ENCODE measurements around the gene FAM193A.
A peak's percentile ranks its signal among the peaks of the same experiment; 100 is the strongest.
"Not testable (repeated sequence)": the region's sequence is repeated elsewhere in the genome, so short reads cannot be mapped to it uniquely, and the experiment has no call there.

FAM193A gene

GRCh38 chr4:2660596-2661211 lies 124.3 kb downstream of the FAM193A start:
- peaks cover 6% of the 10 kb centered on the region for H3K4me1 ChIP-seq
- H3K36me3 ChIP-seq = peaks cover 94% of the 10 kb centered on the region
- H3K9ac ChIP-seq = no peak overlapping the region
- TF ChIP-seq Cebpa-rat (IDR thresholded peaks at IDR 0.05) = no peak
- H3K27me3 ChIP-seq = no peaks in the 10 kb centered on the region
- H3K27ac ChIP-seq = no peak overlapping the region
- H3K4me2 ChIP-seq = no peak overlapping the region
- no peaks in the 10 kb centered on the region for H3K9me3 ChIP-seq
- peaks cover 9% of the 10 kb centered on the region; the same call in 1 of the 2 replicates for H4K20me1 ChIP-seq
- H3K4me3 ChIP-seq = no peak overlapping the region

- H3K9ac ChIP-seq = no peak overlapping the region
- H3K36me3 ChIP-seq = peaks cover 78% of the 10 kb centered on the region
- no peaks in the 10 kb centered on the region for H3K9me3 ChIP-seq
- peaks cover 16% of the 10 kb centered on the region for H3K4me1 ChIP-seq
- no peak overlapping the region for H3K4me3 ChIP-seq
- no peak for TF ChIP-seq Cebpa-rat (IDR thresholded peaks at IDR 0.05)
- H3K27me3 ChIP-seq = no peaks in the 10 kb centered on the region
- no peak overlapping the region for H3K27ac ChIP-seq
- H4K20me1 ChIP-seq = peaks cover 9% of the 10 kb centered on the region; the same call in 1 of the 2 replicates
- no peak overlapping the region for H3K4me2 ChIP-seq
These were observed 126.2 kb downstream of the FAM193A start for GRCh38 chr4:2662598-2662997.

GRCh38 chr4:2663275-2663674 lies 126.8 kb downstream of the FAM193A start:
- H4K20me1 ChIP-seq = peaks cover 9% of the 10 kb centered on the region; the same call in 1 of the 2 replicates
- H3K36me3 ChIP-seq = peaks cover 72% of the 10 kb centered on the region
- no peak overlapping the region for H3K9ac ChIP-seq
- H3K4me2 ChIP-seq = no peak overlapping the region
- no peak overlapping the region for H3K27ac ChIP-seq
- H3K9me3 ChIP-seq = no peaks in the 10 kb centered on the region
- no peak overlapping the region for H3K4me3 ChIP-seq
- TF ChIP-seq Cebpa-rat (IDR thresholded peaks at IDR 0.05) = peak; percentile 75; the same call in 1 of the 2 replicates
- peaks cover 23% of the 10 kb centered on the region for H3K4me1 ChIP-seq
- no peaks in the 10 kb centered on the region for H3K27me3 ChIP-seq

GRCh38 chr4:2666722-2667247 lies 130.3 kb downstream of the FAM193A start:
- Histone ChIP-seq H3K27me3 (no peaks in the 10 kb centered on the region), H3K4me1 (peaks cover 58% of the 10 kb centered on the region), H3K4me2 (peak overlapping the region; percentile 68), H4K20me1 (peaks cover 11% of the 10 kb centered on the region; the same call in 1 of the 2 replicates), H3K36me3 (peaks cover 55% of the 10 kb centered on the region), H3K9ac (no peak overlapping the region), H3K4me3 (no peak overlapping the region), H3K9me3 (no peaks in the 10 kb centered on the region), H3K27ac (no peak overlapping the region)
- TF ChIP-seq Cebpa-rat (IDR thresholded peaks at IDR 0.05) = no peak

- H3K27ac ChIP-seq = peak overlapping the region; percentile 45
- H3K4me2 ChIP-seq = peak overlapping the region; percentile 68
- H4K20me1 ChIP-seq = peaks cover 11% of the 10 kb centered on the region; the same call in 1 of the 2 replicates
- H3K9ac ChIP-seq = no peak overlapping the region
- TF ChIP-seq Cebpa-rat (IDR thresholded peaks at IDR 0.05) = no peak
- no peaks in the 10 kb centered on the region for H3K27me3 ChIP-seq
- peak overlapping the region; percentile 34; the same call in 1 of the 2 replicates for H3K4me3 ChIP-seq
- H3K4me1 ChIP-seq = peaks cover 65% of the 10 kb centered on the region
- no peaks in the 10 kb centered on the region for H3K9me3 ChIP-seq
- H3K36me3 ChIP-seq = peaks cover 56% of the 10 kb centered on the region
These were observed 131.0 kb downstream of the FAM193A start for GRCh38 chr4:2667428-2667827.

GRCh38 chr4:2671267-2671895 lies 134.9 kb downstream of the FAM193A start:
- Histone ChIP-seq H4K20me1 (peaks cover 11% of the 10 kb centered on the region; the same call in 1 of the 2 replicates), H3K27me3 (no peaks in the 10 kb centered on the region), H3K4me1 (peaks cover 62% of the 10 kb centered on the region), H3K9me3 (peaks cover under 1% of the 10 kb centered on the region; the same call in 1 of the 2 replicates), H3K4me2 (peak overlapping the region; percentile 83), H3K27ac (peak overlapping the region; percentile 62), H3K4me3 (peak overlapping the region; percentile 42), H3K9ac (peak overlapping the region; percentile 64), H3K36me3 (peaks cover 61% of the 10 kb centered on the region)
- TF ChIP-seq Cebpa-rat (IDR thresholded peaks at IDR 0.05) = no peak

- Histone ChIP-seq H3K4me1 (peaks cover 60% of the 10 kb centered on the region), H3K9me3 (peaks cover 8% of the 10 kb centered on the region; the same call in 1 of the 2 replicates), H3K4me3 (no peak overlapping the region), H3K4me2 (peak overlapping the region; percentile 83), H3K36me3 (peaks cover 68% of the 10 kb centered on the region), H3K27me3 (no peaks in the 10 kb centered on the region), H3K27ac (peak overlapping the region; percentile 62; the same call in 1 of the 2 replicates), H3K9ac (no peak overlapping the region), H4K20me1 (peaks cover 11% of the 10 kb centered on the region; the same call in 1 of the 2 replicates)
- no peak for TF ChIP-seq Cebpa-rat (IDR thresholded peaks at IDR 0.05)
These were observed 135.6 kb downstream of the FAM193A start for GRCh38 chr4:2672082-2672481.

GRCh38 chr4:2672700-2673099 lies 136.3 kb downstream of the FAM193A start:
- Histone ChIP-seq H3K9me3 (peaks cover 9% of the 10 kb centered on the region; the same call in 1 of the 2 replicates), H3K36me3 (peaks cover 74% of the 10 kb centered on the region), H3K4me2 (peak overlapping the region; percentile 83; the same call in 1 of the 2 replicates), H3K27ac (no peak overlapping the region), H4K20me1 (peaks cover 11% of the 10 kb centered on the region; the same call in 1 of the 2 replicates), H3K4me3 (no peak overlapping the region), H3K27me3 (no peaks in the 10 kb centered on the region), H3K9ac (no peak overlapping the region), H3K4me1 (peaks cover 53% of the 10 kb centered on the region)
- no peak for TF ChIP-seq Cebpa-rat (IDR thresholded peaks at IDR 0.05)

- H3K27me3 ChIP-seq = no peaks in the 10 kb centered on the region
- H3K9me3 ChIP-seq = peaks cover 9% of the 10 kb centered on the region; the same call in 1 of the 2 replicates
- H3K4me1 ChIP-seq = peaks cover 49% of the 10 kb centered on the region
- no peak overlapping the region; the same call in 1 of the 2 replicates for H3K4me2 ChIP-seq
- no peak overlapping the region for H3K27ac ChIP-seq
- H3K4me3 ChIP-seq = no peak overlapping the region
- H3K36me3 ChIP-seq = peaks cover 78% of the 10 kb centered on the region
- peaks cover 11% of the 10 kb centered on the region; the same call in 1 of the 2 replicates for H4K20me1 ChIP-seq
- TF ChIP-seq Cebpa-rat (IDR thresholded peaks at IDR 0.05) = no peak
- no peak overlapping the region for H3K9ac ChIP-seq
These were observed 136.7 kb downstream of the FAM193A start for GRCh38 chr4:2673157-2673556.

GRCh38 chr4:2679762-2680161 lies 143.3 kb downstream of the FAM193A start:
- not testable (repeated sequence) for H3K27me3 ChIP-seq, H3K27ac ChIP-seq, H3K4me3 ChIP-seq, H3K4me1 ChIP-seq, H3K9ac ChIP-seq, H3K4me2 ChIP-seq, H3K9me3 ChIP-seq
- Histone ChIP-seq H4K20me1 (0 out of 2 replicates have a peak, but pooled peaks cover 16% of the 10 kb centered on the region), H3K36me3 (peaks cover 97% of the 10 kb centered on the region)

Data from BLaER1 (cell line).